T-helper 1 cell treated with Interleukin-12 subunit alpha and Interleukin-12 subunit beta and Interleukin-4 antibody, amounts not matched to agents 30 ng/mL and 1 ng/mL, for 36 hours (primary cell): Measurements from ENCODE around the gene SLC46A2. TPM values are rescaled to one million over a fixed set of nuclear protein-coding genes. Genes with fewer than 3 reads are reported as not detected.

Experiments used
- intact Hi-C: fragments of 100-400 bp; cut with micrococcal nuclease; formaldehyde crosslinking; loops from one replicate; pipeline ENCODE4 v1.15.1; 2024
- total RNA-seq: library from RNA; stranded (reverse); gene quantifications from 2 replicates; pipeline ENCODE4 v1.2.3, GENCODE V29; 2022

SLC46A2 gene
- total RNA-seq, 1 donor from 2014 or later = not detected

DNA sequence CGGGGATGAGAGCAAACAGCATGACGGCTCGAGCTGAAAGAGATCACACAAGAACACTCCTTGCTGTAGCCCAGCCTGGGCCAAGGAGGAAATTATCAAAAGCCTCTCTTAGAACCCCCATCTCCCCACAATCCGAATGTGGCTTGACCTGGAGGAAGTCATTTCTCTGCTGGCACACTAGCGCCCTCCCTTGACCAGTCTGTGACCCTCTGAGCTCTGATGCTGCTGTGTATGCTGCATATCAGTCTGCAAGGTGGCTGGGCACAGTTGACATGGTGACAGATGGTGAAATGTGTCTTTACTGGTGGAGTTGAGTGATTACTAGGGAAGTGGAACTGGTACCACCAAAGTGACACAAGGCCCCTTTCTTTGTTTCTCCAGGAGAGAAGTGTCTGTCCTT lies 3.3 kb downstream of the SLC46A2 start:
- intact Hi-C loops = no loop called here

DNA sequence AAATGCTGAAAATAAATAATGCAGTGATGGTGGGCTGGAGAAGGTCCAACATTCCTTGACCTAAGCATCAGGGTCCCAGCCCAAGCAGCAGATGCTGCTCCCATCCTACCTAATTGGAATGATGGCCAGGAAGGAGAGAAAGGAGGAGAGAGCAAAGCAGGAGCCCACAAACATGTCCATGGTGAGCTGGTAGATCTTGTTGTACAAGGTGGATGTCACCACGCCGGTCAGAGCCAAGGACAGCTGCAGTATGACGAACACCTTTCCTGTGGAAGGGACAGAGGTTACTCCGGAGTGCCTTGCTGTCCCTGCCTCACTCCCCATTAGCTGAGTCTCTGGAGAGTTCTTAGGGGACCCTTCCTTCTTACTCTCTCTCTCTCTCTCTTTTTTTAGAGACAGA lies 4.3 kb downstream of the SLC46A2 start:
- intact Hi-C loops = no loop called here

DNA sequence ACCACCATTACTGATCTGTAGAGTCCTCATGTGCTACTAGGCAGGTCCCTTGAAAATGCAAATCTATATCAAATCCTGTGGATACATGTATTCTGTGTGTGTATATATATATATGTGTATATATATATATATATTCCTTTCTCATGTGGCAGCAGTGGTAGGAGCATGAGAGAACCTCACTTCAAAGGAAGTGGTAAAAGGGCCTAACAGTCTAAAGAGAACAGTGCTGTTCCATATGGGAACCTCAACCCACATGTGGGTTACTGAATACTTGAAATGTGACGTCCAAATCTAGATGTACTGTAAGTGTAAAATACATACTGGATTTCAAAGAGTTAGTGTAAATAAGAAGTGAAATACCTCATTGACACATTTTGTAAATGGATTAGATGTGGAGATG lies 5.4 kb downstream of the SLC46A2 start:
- intact Hi-C loops = no loop called here

DNA sequence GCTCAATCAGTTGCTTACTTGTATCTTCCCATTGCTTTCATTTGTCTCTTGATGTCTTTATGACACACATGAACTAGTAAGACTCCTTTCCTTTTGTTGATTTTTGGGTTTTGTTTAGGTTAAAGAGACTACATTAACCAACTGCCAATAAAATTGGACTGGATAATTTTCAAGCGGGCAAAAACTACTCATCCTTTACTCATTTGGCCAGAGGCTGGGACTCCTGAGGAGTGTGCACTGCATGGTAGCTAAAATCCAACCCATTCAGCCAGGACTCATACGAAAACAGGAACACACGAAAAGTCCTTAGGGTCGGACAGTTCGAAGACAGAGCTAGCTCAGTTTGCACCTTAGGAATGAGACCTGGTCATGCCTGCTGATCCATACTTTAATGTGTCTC lies 6.0 kb downstream of the SLC46A2 start:
- intact Hi-C loops = no loop called here

DNA sequence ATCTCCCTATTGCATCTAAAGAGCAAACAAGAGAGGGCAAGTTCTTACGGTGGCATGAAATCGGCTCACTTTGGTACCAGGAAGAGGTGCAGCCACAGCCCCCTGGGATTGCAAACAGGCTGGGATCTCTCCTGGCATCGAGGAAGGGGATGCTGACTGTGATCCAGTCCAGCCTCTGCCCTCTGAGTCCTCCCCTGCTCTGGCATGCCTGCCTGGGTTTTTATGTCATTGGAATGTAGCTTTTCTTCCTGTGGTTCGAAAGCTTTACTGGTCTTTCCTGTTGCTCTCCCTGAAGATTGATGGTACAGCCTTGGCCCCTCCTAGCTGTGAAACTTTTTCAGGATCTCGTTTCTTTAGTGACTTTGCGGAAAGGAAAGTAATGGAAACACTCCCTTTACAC lies 6.6 kb downstream of the SLC46A2 start:
- intact Hi-C loops = no loop called here

DNA sequence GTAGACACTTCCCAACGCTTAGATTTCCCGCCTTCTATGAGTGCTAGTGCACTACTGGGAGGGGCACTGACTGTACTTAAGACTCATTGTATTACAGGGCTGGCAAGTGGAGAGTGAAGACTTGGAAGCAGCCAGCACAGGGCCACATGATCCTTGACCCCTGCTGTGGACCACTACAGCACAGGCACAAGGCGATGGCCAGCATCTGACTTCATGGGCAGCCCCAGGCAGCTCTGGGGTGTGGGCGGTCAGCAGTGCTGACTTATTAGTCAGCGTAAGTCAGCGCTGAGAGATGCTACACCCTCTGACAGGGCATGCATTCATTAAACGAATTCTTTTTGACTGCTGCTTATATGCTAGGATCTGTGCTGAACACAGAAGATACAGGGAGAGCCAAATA lies 9.3 kb downstream of the SLC46A2 start:
- intact Hi-C loops = no loop called here

DNA sequence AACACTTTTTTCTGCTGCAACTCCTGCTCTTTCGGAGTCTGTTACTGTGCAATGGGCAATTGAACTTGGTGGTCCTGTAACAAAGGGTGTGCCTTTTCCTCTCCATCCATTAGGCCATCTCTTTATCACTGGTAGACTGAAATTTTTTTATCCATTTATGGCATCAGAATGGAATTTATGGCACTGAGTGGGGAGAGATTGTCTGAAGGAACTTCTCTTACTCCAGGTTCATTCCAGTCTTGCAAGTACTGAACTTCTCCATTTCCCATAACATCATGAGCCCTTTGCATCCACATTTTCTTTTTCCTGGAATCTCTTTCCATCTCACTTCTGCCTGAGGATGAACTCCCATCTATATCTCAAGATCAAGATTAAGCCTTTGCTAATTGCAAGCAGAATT lies 10.0 kb downstream of the SLC46A2 start:
- intact Hi-C loops = no loop called here

DNA sequence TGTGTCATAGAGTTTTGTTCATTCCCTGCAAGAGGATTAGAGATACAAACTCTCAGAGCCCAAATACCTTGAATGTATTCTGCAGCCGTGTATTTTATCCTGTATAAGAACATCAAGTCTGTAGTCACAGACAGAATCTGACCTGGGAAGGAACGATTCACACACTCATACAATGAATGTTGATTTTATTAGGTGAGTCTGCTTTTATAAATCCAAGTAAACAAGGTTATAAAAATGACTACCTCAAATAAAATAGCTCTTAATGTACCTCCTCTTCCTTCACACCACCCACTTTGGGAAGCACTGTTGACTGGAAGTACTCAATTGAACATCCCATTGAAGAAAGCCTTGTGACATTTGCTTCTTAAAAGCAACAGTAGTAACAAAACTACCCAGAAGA lies 11.9 kb downstream of the SLC46A2 start:
- intact Hi-C loops = no loop called here

DNA sequence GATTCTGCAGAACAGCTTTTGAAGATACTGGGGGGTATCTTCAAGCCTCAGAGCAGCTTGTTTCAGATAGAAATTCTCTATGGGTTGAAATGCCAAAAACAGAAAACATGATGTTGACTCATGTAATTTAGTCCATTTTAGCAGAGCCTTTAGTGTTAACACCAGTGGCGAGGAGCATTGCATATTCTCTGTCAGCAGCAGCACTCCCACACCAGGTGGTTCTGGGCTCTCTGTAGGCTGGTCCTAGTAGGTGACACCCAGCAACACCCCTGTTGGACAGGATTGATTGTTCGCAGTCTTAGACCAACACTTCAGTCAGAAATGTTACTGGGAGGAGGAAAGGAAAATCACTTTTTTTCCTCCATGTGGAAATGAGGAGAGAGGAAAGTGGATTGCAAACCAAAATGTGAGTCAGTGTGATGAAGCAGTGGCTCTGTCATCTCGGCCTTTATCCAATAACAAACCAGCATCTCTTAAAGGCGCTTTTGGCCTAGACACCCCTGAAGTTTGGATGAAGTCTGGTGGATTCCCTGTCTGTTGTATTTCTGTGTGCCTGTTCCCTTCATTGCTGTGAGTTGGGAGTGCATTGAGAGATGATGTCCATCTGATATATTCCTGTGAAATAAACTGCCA lies 16.8 kb downstream of the SLC46A2 start:
- intact Hi-C loops = no loop called here

DNA sequence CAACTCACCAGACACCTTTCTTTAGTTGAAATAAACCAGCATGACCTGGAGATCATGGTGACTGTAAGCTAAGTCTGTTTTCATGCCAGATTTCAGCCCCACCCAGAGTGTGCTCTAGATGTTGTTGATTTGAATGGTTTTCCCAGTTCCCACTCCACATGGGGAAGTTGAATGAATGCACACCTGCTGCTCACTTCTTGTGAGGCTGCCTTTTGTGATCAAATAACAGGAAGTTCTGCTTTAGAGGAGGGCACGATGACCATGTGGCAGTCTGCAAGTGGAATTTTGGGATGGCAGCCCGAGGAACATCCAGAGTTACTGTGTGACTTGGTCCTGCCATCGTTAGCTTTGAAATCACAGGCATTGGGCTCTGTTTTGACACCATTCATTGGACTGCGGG lies 18.7 kb downstream of the SLC46A2 start:
- intact Hi-C loops = no loop called here

DNA sequence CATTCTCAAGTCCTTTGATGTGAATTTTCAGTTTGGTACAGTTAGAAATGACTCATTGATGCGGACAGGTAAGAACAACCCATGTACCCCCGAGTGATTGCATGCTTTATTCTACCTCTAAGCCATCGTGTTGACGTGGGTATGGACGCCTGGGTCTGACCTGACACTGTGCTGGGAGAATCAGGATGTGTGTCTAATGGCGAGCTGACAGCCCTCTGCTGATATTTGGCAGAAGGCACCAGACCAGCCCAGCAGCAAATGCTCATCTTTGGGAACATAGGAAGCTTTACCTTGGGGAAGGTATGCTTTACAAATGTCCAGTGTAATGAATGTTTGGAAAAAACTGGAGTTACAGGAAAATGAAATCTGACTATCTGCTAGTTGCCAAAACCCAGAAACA lies 20.1 kb downstream of the SLC46A2 start:
- intact Hi-C loops = no loop called here

DNA sequence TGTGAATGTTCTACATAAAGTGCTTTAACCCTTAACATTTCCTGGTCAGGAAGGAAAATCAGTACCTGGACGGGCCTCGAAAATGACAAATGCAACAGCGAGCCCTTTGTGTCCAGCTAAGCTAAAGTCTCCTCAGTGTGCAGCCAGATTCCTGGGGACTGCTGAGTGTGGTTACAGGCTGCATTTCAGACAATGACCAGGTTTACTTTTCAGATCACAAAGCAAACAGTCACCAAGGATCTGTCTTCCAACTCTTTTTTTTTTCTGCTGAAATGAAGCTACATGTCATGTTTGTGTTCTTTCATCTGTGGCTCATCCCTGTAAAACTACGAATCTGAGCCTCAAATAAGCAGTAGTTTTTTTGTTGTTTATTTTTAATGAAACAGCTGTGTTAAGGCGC lies 20.8 kb downstream of the SLC46A2 start:
- intact Hi-C loops = no loop called here

DNA sequence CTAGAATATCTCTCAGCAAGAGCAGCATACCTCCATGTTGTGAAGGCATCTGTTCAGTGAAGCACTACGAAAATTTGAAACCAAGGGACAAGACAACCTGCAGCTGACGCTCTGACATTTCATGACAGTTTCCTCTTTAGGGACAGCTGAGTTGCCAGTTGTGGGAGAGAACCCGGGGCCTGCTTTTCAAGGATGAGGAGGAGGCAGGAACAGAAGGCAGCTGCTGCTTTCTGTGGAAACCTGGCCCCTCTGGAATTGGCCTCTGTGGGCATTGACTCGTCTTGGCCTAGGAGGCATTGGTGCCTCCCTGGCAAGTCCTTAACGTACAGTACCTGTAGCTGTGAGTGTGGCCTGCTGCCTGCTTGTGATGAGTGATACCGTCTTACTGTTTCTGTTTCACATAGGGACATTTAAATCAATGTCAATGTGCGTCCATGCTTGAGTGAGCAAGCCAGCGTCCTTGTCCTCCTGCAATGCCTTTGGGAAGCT lies 21.6 kb downstream of the SLC46A2 start:
- intact Hi-C loops = no loop called here

DNA sequence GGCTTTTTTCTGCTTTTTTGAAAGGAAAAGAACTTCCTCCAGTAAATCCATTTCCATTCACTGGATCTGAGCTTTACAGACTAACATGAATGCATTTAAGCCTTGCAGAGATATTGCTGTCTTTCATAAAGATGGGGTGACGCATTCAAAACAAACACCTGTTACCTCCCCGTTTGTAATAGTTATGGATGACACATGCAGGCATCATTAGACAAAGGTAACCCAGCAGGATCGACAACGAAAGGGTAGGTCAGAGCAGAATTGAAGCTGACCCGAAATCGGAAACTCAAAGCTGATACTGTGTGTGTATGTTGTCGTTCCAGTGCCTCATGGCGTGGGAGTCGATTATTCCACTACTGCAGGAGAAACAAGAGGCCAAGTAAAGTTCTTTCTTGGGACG lies 22.2 kb downstream of the SLC46A2 start:
- intact Hi-C loops = no loop called here

DNA sequence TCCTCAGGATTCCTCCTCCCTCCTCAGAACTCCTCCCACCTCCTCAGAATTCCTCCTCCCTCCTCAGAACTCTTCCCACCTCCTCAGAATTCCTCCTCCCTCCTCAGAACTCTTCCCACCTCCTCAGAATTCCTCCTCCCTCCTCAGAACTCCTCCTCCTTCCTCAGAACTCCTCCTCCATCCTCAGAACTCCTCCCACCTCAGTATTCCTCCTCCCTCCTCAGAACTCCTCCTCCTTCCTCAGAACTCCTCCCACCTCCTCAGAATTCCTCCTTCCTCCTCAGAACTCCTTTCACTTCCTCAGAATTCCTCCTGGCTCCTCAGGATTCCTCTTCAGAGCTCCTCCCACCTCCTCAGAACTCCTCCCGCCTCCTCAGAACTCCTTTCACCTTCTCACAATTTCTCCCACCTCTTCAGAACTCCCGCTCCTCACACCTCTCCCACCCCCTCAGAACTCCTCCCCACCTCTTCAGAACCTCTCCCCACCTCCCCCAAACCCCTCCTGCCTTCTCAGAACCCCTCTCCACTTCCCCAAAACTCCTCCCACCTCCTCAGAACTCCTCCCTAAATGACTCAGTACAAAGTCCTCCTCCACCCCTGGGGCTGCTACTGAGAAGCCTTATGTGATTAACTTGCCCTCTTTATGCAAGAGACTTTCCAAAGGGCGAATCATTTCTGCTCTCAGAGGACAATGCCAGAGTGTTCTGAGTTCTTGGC lies 23.2 kb downstream of the SLC46A2 start:
- intact Hi-C loops = no loop called here

DNA sequence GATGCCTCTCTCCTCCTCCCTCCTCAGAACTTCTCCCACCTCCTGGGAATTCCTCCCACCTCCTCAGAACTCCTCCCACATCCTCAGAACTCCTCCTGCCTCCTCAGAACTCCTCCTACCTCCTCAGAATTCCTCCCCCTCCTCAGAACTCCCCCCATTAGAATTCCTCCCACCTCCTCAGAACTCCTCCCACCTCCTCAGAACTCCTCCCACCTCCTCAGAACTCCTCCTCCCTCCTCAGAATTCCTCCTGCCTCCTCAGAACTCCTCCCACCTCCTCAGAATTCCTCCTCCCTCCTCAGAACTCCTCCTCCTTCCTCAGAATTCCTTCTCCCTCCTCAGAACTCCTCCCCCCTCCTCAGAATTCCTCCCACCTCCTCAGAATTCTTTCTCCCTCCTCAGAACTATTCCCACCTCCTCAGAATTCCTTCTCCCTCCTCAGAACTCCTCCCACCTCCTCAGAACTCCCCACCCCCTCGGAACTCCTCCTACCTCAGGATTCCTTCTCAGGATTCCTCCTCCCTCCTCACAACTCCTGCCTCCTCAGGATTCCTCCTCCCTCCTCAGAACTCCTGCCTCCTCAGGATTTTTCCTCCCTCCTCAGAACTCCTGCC lies 23.9 kb downstream of the SLC46A2 start:
- intact Hi-C loops = no loop called here

DNA sequence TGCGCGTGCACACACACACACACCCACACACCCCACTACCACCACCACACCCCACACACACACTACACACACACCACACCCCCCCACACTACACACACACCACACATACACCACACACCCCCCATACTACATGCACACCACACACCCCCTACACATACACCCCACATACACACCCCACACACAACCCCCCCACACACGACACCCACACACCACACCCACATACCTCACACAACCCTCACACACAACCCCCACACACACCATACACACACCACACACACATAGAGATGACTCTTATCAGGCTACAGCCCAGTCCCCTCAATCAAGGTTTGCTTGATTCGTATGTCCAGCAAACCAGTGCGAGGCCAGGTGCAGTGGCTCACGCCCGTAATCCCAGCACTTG lies 25.7 kb downstream of the SLC46A2 start:
- intact Hi-C loops = no loop called here

DNA sequence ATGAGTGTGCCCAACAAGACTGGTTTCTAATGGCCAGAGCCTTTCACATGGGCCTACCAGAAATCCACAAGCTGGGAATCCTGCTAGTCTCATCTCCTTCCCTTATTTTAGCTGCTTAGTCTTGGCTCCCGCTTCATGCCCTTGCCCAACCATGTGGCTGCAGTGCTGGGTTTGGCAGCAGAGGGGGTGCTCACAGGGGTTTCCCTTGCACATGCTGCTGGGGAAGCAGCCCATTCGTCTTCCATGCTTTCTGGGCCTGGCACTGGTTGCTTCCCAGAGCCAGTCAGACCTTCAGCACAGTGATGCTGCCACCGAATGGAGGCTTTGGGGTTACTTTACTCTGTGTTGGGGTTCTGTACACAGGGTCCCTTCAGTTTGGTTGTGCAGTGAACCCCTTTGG lies 26.3 kb downstream of the SLC46A2 start:
- intact Hi-C loops = no loop called here

DNA sequence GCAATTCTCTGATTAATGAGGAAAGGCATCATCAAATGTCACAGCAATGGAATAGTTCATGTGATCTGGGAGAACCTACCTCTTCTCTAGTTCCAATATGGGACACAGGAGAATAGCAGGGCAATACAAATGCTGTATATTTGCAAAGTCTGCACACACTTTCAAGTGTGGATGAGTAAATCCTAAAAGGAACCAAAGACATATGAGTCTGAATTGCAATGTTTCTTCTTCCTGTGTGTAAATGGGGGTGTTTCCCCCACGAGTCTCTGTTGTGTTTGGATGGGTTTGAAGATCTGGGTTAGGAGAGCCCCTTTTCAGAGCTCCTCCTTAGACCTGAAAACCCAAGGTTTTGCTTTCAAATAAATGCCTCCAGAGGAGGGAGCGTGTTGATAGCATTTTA lies 26.9 kb downstream of the SLC46A2 start:
- intact Hi-C loops = no loop called here

DNA sequence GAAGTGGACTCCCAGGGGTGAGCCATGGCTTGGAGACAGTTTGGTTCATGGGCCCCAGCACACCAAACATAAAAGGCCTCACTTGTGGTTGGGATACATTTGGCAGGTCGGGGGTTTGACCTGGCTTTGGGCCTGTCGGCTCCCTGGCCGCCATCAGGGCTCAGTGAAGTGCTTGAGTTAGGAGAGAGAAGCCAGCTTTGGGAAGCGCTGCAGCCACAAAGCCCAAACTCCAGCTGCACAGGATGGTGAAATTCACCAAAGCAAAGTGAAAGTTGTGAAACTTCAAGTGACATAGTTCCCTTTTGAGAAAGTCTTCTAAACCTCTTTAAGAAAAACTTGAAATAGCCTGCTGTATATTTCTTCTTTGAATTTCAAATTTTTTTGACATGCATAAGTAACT lies 27.5 kb downstream of the SLC46A2 start:
- intact Hi-C loops = no loop called here

DNA sequence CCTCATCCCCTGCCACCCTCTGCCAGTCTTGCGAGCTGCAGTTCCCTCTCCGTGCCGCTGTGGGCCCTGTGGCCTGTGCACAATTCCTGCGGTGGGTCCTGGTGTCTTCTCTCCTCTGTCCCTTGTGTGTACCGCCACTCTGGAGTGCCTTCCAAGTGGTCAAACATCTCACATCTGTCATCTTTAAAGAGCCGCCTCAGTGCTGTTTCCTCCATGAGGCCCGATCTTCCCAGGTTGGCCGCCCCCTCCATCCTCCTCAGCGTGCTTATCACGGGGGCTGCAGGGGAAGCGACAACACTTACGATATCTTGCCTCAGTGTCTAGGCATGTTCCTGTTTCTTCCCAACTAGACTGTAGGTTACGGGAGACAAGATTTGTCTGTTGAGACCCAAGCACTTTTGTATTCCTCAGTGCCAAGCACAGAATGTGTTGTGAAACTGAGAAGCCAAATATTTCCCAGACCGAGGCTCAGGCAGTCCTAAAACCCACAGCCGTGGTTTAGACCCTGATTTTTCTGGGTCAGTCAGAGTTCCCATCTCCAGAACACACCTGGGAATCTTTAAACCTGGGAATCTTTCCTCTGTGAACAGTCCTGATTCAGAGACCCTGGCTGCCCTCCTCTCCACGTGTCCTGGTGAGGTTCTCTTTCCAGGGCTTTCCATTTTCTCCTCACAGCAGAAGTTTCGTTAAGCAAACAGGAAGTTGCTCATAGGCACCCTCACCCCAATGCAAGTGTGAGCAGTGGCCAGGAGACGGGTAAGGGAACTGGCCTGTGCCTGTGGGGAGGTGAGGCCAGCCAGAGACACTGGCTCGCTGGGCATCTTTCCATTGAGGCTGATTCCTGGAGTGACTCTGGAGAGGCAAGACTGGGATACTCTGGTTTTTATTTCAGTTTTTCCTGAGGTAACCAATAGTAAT lies 28.8 kb downstream of the SLC46A2 start:
- intact Hi-C loops = no loop called here

DNA sequence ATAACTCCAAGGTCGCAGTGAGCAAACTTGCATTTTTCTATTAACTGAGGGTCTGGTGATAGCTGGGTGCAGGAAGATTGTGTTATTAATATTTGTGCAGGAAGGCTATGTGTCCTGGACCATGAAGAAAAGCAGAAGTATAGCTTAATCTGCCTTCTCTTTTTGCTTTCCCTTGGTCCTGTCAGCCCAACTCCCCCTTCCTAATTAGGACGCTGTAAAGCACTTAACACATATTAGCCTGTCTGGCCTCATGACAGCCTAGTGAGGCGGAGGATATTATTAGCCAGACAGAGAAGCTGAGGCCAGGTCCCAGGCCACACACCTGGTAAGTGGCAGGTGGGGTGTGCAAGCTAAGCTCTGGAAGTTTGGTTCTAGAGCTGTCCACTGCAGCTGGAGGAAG lies 29.5 kb downstream of the SLC46A2 start:
- intact Hi-C loops = no loop called here
